Measurements from ENCODE around the gene PHC1.
"Not testable (repeated sequence)": the region's sequence is repeated elsewhere in the genome, so short reads cannot be mapped to it uniquely, and the experiment has no call there.

PHC1 gene

DNA sequence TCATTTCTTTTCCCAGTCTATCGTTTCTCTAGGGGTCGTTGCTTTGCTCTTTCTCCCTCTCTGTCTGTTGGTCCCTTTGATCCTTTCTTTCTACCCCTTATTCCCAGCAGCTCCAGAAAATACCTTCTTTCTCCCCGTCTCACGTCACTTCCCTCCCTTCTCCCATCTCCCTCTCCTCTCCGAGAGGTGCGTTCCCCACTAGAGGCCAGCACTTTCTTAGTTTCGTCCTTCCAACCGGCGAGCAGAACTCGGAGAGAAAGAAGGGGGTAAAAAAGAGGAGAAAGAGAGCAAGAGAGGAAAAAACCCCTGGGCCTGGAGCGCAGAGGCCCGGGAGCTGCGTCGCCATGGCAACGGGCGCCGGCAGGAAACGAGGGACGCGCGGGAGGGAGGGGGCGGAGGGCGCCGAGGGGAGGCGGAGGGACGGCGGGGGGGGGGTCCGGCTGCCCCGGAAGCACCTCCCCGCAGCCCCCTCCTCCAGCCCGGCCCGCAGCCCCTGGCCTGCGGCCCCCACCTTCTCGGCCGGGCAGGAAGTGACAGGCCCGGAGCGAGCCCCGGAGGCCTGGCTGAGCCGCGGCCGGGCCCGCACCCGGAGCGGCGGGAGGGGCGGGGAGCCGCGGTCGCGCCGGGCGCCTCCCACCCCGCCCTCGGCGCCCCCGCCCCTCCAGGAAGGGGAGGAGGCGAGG is at the start of gene PHC1:
Gene PHC1, plus strand, starts transcription at position 477 of the 683 bp plus-strand sequence. CDS start 3,169 bp downstream, outside the sequence.
- not testable (repeated sequence) for DNase-seq

DNA sequence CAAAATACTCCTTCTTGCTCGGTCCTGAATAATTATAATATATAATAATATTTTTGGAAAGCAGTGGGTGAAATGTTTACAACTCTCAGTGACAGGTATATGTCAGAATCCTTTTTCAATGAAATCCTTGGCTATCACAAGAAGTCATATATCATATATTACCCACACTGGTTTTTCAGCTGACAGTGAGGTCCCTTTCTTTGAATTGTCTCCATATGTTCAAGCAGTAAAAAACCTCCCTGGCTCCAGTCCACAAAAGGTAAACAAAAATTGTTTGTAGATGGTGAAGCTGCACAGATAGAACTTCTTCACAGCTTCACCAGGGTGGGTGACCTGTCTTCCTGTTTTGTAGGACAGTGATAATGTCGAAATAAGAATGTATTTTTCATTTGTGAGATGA is 47.9 kb upstream of the PHC1 start:
- DNase-seq: no peak

DNA sequence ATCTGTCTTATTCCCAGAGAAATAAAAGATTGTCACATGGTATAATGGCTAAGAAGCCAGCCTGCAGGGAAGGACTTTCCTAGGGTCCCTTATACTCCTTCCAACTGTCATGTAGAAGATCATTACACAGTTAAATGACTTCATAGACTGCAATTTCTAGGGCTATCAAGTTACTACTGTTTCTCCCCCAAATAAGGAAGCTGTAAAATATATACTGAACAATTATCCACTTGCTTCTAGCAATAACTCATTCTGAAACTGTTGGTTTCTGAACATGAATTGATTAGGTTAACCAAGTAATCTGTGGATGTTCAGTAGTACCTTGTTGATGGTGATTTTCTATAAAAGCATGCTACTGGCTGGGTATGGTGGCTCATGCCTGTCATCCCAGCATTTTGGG is 47.3 kb upstream of the PHC1 start:
- no peak for DNase-seq

DNA sequence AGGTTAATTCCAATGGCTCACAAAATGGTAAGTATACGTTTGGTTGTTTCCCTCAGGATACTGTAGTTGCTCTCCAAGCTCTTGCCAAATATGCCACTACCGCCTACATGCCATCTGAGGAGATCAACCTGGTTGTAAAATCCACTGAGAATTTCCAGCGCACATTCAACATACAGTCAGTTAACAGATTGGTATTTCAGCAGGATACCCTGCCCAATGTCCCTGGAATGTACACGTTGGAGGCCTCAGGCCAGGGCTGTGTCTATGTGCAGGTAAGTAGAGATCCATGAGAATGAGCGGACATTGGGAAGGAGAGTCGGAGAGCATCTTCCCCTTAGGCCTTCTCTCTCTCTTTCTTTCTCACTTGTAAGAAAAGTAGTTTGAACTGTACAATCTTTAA is 46.5 kb upstream of the PHC1 start:
- DNase-seq: no peak

DNA sequence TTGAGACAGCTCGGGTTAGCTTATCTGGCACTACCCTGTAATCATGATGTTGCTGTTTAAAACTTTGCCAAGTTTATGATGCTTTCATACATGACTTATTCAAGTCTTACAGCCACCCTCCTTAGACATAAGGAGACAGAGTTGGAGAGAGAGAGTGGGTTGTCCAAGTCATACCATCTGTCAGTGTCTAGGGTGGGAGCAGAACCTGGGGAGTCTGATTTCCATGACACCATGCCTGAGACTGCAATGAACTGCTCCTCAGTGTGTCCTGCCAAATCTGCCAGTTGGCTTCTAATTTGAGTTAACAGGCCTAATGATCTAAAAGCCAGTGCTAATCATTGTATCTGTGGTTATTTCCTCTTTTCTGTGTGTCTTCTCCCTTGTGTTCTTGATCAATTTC is 43.7 kb upstream of the PHC1 start:
- no peak for DNase-seq

DNA sequence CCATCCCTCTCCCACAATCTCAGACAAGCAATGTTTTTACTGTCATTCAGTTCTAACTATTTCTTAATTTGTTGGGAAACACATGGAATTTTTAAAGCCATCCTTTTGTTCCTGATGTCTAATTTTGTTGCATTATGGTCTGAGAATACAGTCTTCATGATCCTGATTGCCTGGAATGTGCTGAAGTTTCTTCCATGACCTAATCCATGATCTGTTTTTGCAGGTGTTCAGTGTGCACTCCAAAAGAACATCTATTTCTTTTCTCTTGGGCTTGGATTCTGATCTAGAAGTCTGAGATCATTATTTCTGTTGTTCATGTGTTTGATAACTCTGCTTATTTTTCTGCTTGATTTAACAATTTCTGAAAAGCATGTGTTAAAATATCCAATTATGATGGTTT is 43.2 kb upstream of the PHC1 start:
- no peak for DNase-seq

DNA sequence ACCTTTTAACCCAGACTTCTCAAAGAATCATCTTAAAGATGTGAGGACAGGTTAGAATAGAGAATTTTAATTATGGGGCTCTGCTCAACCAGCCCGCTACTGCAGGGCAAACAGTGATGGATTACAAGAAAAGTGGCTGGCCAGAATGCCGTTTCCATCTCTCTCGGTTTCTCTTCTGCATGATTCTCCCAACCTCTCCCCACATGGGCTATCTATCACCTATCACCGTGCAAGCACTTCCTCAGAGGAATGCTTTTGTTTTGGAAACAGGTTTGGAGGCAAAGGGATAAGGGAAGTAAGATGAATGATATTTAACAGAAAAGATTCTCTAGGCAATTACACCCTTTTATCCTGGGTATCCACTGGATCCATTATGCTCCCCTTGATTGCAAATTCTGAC is 37.4 kb upstream of the PHC1 start:
- no peak for DNase-seq

DNA sequence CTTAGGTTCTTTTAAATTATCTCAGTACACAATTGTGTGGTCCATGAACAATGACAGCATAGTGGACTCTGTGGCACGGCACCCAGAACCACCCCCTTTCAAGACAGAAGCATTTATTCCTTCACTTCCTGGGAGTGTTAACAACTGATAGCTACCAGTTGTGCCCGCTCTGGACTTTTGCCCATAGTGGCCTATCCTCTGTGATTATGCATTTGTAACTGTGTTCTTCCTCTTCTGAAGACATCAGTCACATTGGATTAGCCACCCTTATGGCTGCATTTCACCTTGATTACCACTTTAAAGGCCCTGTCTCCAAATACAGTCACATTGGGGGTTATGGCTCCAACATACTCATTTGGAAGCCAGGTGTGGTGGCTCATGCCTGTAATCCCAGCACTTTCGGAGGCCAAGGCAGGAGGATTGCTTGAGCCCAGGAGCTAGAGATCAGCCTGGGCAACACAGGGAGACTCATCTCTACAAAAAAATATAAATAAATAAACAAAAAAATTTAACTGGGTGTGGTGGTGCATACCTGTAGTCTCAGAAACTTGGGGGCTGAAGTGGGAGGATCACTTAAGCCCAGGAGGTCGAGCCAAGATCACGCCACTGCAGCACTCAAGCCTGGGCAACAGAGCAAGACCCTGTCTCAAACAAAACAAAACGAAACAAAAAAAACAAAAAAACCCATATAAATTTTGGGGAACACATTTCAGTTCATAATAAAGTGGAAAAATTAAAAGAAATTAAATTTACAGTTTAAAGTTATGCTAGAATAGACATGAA is 27.6 kb upstream of the PHC1 start:
- DNase-seq: no peak

DNA sequence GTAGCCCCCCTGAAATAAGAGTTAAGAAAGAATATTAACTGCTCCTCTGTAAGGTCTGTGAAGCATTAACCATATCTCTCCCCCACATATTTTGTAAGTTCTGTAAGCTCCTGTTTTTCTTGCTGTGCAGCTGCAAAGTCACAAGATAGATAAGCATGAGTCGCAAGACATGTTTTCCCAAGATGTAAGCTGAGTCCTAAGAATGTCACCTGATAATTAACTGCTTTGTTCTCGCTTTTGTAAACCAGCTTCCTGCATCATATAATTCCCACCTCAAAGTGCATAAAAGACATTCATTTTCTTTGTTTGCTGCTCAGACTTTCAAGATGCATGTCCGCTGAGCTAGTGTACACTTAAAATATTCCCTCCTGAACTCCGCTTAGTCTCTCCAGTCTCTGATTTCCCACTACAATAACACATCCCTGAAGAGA is 27.0 kb upstream of the PHC1 start:
- DNase-seq: no peak

DNA sequence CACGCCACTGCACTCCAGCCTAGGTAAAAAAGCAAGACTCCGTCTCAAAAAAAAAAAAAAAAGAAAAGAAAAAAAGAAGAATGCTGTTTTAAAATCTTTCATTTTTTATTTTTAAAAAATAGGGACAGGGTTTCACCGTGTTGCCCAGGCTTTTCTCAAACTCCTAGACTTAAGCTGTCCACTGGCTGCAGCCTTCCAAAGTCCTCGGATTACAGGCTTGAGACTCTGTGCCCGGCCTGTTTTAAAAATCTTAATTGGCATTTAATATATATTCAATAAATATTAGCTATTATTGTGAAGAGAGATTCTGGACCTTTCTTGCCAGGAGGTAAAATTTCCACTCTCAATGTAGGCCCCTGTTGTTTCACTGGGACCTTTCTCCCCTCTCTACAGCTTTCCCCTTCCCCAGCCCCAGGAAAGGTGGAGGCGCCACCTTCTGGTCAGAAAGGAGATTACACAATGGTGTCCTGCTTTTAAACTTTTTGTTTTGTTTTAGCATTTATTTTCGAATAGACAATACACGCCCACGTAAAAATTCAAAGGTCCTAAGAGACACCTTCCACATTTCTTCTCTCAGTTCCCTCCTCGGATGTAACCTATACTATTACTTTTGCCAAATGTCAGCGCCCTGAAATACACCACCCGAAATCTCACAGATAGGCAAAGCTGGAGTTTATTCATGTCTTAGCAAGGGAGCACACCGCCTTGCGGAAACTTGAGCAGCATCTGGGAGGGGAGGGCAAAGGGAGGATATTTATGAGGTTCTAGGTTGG is 23.8 kb upstream of the PHC1 start:
- DNase-seq: no peak

DNA sequence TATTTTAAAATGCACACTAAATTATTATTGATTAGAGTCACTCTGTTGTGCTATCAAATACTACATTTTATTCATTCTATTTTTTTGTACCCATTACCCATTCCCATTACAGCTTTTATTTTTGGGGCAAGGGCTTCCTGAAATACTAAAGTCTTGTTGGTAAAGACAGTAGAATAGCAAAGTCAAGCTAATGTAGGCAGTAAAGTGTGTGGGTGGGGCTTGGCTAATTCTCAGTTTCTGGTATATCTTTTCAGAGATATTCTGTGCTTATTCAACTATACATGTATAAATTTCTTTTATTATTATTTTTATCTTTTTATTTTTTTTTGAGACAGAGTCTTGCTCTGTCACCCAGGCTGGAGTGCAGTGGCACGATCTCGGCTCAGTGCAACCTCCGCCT is 22.3 kb upstream of the PHC1 start:
- no peak for DNase-seq

DNA sequence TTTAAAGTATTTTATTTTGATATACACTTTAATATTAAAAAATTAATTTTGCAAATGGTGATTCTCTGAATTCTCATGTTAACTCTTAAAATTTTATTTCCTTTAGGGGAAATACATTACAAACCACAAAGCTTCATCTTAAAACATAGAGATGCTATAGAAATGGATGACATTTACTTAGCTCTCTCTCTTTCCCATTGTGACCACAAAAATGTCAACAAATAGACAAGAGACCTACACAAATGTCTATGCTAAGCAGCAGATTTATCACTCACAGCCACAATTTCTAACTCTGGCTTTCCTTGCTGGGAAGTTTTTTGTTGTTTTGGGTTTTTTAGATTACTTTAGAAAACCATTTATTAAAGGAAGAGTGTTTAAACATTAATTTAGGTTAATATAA is 19.9 kb upstream of the PHC1 start:
- DNase-seq: no peak

DNA sequence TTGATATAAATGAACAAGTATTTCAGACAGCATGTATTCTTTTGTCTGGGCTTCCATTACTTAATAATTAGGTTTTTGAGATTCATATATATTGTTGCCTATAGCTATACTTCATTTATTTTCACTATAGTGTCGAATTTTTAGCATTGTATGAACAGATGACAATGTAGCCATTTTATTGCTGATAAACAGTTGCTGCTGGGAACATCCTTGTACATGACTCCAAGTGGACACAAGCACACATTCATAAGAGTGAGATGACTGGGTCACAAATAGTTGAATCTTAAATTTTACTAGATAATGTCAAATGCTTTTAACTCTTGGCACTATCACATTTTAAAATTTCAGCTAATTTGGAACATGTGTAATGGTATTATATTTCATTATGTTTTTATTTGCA is 19.3 kb upstream of the PHC1 start:
- no peak for DNase-seq

DNA sequence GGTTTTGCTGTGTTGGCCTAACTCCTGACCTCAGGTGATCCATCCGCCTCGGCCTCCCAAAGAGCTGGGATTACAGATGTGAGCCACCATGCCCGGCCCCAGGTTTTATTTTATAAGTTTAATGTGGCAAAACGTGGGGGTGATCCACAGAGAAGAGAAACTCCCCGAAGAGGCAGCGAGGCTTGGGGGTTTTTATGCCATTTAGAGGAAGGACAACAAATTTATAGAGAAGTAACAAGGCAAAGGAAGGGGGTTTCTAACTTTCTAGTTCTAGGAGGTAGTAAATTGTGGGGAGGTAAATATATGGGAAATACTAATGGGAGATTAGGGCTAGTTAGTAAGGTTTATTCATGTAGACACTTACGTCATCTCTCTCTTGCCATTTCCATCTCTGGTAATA is 17.2 kb upstream of the PHC1 start:
- DNase-seq: no peak

DNA sequence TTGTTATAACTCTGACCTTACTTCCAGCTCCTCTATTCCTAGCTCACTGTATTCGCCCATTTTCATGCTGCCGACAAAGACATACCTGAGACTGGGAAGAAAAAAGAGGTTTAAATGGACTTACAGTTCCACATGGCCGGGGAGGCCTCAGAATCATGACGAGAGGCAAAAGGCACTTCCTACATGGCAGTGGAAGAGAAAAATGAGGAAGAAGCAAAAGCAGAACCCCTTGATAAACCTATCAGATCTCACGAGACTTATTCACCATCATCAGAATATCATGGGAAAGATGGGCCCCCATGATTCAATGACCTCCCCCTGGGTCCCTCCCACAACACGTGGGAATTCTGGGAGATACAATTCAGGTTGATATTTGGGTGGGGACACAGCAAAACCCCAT is 14.5 kb upstream of the PHC1 start:
- no peak for DNase-seq

DNA sequence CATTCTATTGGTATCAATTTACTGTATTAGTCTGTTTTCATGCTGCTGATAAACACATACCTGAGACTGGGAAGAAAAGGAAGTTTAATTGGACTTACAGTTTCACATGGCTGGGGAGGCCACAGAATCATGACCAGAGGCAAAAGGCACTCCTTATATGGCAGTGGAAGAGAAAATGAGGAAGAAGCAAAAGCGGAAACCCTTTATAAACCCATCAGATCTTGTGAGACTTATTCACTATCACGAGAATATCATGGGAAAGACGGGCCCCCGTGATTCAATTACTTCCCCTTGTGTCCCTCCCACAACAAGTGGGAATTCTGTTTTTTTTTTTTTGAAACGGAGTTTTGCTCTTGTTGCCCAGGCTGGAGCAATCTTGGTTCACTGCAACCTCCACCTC is 11.6 kb upstream of the PHC1 start:
- not testable (repeated sequence) for DNase-seq

DNA sequence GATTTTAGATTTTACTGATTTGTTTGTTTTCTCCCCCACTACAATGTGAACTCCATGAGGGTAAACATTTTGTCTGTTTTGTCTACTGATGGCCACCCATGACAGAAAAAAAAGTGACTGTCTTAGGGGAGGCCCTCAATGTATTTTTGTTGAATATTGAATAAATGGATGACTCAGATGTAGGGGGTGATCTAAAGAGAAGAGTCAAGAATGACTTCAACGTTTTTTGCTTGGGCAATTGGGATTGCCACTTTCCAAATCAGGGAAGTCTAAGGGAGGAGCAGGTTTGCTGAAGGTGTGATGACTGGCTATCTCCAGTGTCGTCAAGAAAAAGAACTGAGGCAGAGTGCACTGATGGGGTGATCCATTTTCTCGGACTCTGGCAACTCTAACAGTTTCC is 10.7 kb upstream of the PHC1 start:
- DNase-seq: no peak

DNA sequence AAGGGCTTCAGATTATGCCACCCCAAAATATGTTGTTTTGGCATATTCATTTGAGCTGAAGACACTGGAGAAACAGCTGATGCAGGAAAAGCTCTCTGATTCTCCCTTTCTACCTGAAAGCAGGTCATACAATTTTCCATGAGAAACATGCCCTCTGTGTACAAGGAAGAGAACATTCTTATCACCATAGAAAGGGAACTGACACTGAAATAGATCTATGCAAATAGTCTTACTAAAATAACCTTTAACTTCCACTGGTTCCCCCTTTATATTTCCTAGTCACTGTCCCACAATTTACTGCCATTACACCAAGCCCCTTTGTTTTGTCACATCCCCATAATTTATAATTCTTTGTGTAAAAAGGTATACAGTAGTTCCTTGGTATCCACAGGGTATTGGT is 9.6 kb upstream of the PHC1 start:
- DNase-seq: no peak

DNA sequence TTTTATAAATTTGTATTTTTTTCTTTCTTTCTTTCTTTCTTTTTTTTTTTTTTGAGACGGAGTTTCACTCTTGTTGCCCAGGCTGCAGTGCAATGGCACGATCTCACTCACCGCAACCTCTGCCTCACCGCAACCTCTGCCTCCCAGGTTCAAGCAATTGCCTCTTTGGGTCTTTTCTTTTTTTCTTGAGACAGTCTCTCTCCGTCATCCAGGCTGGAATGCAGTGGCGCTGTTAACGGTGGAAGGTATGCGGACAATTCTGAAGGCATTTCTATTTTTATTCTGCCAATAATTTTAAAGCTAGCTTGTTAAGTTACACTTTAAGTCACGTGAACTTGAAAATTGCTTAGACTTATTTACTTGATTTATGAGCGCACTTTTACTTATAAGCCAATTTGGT is 8.8 kb upstream of the PHC1 start:
- no peak for DNase-seq

DNA sequence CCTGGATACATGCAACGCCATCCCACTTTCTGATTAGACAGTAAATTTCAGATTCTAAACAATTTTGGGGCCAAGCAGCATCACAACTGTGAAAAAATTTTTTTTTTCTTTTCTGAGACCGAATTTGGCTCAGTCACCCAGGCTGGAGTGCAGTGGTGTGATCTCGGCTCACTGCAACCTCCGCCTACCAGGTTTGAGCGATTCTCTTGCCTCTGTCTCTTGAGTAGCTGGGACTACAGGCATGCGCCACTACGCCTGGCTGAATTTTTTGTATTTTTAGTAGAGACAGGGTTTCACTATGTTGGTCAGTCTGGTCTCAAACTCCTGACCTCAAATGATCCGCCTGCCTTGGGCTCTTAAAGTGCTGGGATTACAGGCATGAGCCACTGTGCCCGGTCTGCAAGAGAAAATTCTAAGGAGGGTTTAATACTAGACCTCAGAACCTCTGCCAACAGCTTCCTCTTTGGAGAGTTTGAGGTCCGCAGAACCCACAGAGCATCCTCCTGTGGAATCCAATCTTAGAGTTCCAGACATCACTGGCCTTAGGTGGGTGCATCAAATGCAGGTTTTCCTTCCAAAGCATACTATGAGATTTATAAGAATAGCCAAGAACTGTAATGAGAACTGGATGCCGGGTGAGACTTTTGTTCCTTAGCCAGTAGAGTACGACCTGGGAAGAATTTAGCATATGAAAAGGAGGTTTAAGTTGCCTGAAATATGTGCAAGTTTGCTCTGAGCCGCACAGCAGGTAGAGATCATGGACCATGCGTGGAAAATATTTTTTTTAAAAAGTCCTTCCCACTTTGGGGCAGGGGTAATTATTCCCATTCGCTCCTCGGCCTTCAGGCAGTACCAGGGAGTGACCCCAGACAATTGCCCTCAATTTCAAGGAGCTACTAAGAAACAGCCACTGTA is 7.8 kb upstream of the PHC1 start:
- DNase-seq: no peak

DNA sequence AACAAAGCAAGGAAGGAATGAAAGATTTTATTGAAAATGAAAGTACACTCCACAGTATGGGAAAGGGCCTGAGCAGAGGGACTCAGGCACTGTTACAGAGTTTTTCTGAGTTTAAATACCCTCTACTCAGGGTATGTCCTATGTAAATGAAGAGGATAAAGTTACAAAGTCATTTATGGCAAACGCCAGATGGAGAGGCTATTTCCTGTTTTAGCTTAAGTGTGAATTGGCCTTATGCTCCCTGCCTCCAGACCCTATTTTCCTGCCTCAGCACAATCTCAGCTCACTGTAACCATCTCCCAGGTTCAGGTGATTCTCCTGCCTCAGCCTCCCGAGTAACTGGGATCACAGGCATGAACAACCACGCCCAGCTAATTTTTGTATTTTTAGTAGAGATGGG is 6.8 kb upstream of the PHC1 start:
- no peak for DNase-seq

DNA sequence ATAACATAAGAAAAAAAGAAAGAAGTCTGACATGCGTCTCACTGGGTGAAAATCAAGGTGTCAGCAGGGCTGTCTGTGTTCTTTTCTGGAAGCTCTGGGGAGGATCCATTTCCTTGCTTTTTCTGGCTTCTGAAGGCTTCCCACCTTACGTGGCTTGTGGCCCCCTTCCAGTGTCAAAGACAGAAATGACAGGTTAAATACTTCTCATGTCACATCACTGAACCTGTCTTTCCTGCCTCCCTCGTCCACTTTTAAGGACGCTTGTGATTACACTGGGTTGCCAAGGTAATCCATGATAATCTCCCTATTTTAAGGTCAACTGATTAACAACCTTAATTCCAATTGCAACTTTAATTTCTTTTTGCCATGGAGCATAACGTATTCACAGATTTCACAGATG is 4.6 kb upstream of the PHC1 start:
- DNase-seq: no peak
